Tibial nerve (tissue), 4 donors: Measurements from ENCODE around the gene VPS4A.

Source experiments
- CTCF ChIP-seq, 5 experiments: fragments of 200-600 bp in 3 of 5; fragments of 450-650 bp in 2 of 5; sonication (generic) in 3 of 5; IDR thresholded peaks; one replicate each; pipeline ENCODE4 v1.5.1; 2016 to 2019; ENCODE audit warnings: antibody characterized with exemption in 5 of 5, mild to moderate bottlenecking in 3 of 5, moderate library complexity in 2 of 5
- EP300 ChIP-seq, 2 donors: sonication (generic); formaldehyde crosslinking; IDR thresholded peaks; one replicate each; pipeline ENCODE4 v1.6.1; 2017; ENCODE audit warnings: antibody characterized with exemption in 2 of 2, mild to moderate bottlenecking in 1 of 2
- POLR2A ChIP-seq, 2 donors: fragments of 450-650 bp; IDR thresholded peaks; one replicate each; pipeline ENCODE4 v1.6.1; 2017; ENCODE audit warnings: antibody characterized with exemption in 2 of 2, mild to moderate bottlenecking in 2 of 2, moderate library complexity in 2 of 2

GRCh38 chr16:69302301-69302700, 8.8 kb upstream of the VPS4A start:
- TF ChIP-seq CTCF (IDR thresholded peaks at IDR 0.05) (no peak), POLR2A (IDR thresholded peaks at IDR 0.05) (no peak), EP300 (IDR thresholded peaks at IDR 0.05) (no peak)
